Kidney (tissue), 14 donors: Measurements from ENCODE around the gene RGS3. TPM values are rescaled to one million over a fixed set of nuclear protein-coding genes. Genes with fewer than 3 reads are reported as not detected.

Experiments
- DNase-seq, 5 donors: peaks; one replicate each; pipeline ENCODE4 v3.0.0-alpha.2; 2013 to 2020
- FAIRE-seq: peaks from 2 replicates; lab custom pipeline; 2012; peaks lifted over from hg19 to GRCh38; lab: Jason Lieb, UNC
- H3K27ac ChIP-seq, 2 donors: one replicate each; pipeline ENCODE4 v1.7.0; 2013; ENCODE audit warnings: low read depth in 2 of 2, low read length in 2 of 2, inconsistent platforms in 1 of 2
- H3K27me3 ChIP-seq: one replicate; pipeline ENCODE4 v1.7.1; 2013; ENCODE audit warnings: low read length, inconsistent platforms; ENCODE audit not compliant: control insufficient read depth, insufficient read depth
- H3K36me3 ChIP-seq, 3 donors: one replicate each; pipeline versions ENCODE4 v1.7.0 to v1.7.1; 2013; ENCODE audit warnings: low read length in 3 of 3, control low read depth in 1 of 3, inconsistent platforms in 1 of 3; ENCODE audit not compliant: insufficient read depth in 3 of 3, control insufficient read depth in 2 of 3
- H3K4me1 ChIP-seq, 3 donors: one replicate each; pipeline versions ENCODE4 v1.7.0 to v1.7.1; 2013; ENCODE audit warnings: low read length in 3 of 3, inconsistent platforms in 1 of 3, low read depth in 1 of 3; ENCODE audit not compliant: control insufficient read depth in 2 of 3, insufficient read depth in 2 of 3
- H3K4me3 ChIP-seq, 3 donors: one replicate each; pipeline versions ENCODE4 v1.7.0 to v1.8.1; 2013; ENCODE audit warnings: low read length in 3 of 3, control low read depth in 1 of 3, inconsistent platforms in 1 of 3
- H3K9ac ChIP-seq, 3 donors: one replicate each; pipeline versions ENCODE4 v1.7.0 to v1.7.1; 2013; ENCODE audit warnings: low read length in 3 of 3, control low read depth in 1 of 3, inconsistent platforms in 1 of 3
- H3K9me3 ChIP-seq, 3 donors: one replicate each; pipeline versions ENCODE4 v1.7.0 to v1.7.1; 2013; ENCODE audit warnings: low read length in 3 of 3, control low read depth in 1 of 3, inconsistent platforms in 1 of 3; ENCODE audit not compliant: control insufficient read depth in 2 of 3, insufficient read depth in 1 of 3
- CTCF ChIP-seq: IDR thresholded peaks from 3 replicates; pipeline ENCODE4 v1.5.1; 2012; ENCODE audit warnings: mild to moderate bottlenecking, moderate library complexity, borderline replicate concordance; ENCODE audit not compliant: insufficient read depth; ENCODE audit errors: extremely low read depth
- intact Hi-C: fragments of 100-400 bp; cut with DNase I; formaldehyde crosslinking; loops from one replicate; pipeline ENCODE4 v1.11.1; 2022
- polyA plus RNA-seq: library from polyadenylated mRNA; stranded (reverse); fragments of 350-450 nt; fragmentation: Illumina TruSeq; extraction: RNeasy Lipid Tissue Mini Kit (QIAGEN cat#74804); gene quantifications from one replicate; pipeline ENCODE4 v1.2.3, GENCODE V29; 2014; ENCODE audit warnings: low read depth, low replicate concordance; ENCODE audit not compliant: insufficient read depth
- total RNA-seq: library from RNA; stranded (reverse); fragmentation: NEBNext Ultra II Directional; extraction: Animal tissue kit (Norgen Biotek cat#: 25700); gene quantifications from one replicate; pipeline ENCODE4 v1.2.1, GENCODE V29; 2021
- donor health status: control.
- donor health status: control.
- donor health status: control.
- donor health status: control.
- donor health status: control.
- donor health status: DM: yes; HTN: yes; CAD: no.
- donor health status: Normal renal cell carcinoma (clear cell type).

The RGS3 gene
- total and polyA plus RNA-seq, 2 donors from 2014 or later: 114 to 137 TPM

- no peak for TF ChIP-seq CTCF
- intact Hi-C loops: no loop called here
- DNase-seq: peak in 1 of 5 donors; percentile 65
- Histone ChIP-seq H3K36me3 (no peaks in the 10 kb centered on the region), H3K4me1 (peaks cover 3 to 57% (median 27%) of the 10 kb centered on the region in 3 donors), H3K4me3 (no peak overlapping the region), H3K9me3 (no peaks in the 10 kb centered on the region), H3K27ac (peak overlapping the region in 1 of 2 donors; percentile 34), H3K27me3 (no peaks in the 10 kb centered on the region), H3K9ac (no peak overlapping the region)
- FAIRE-seq: no peak
Observed at GRCh38 chr9:113577525-113578261, 114.2 kb downstream of the RGS3 start.

- FAIRE-seq: no peak
- Histone ChIP-seq H3K27me3 (no peaks in the 10 kb centered on the region), H3K9ac (no peak overlapping the region), H3K4me3 (no peak overlapping the region), H3K36me3 (no peaks in the 10 kb centered on the region), H3K4me1 (peaks cover 3 to 57% (median 27%) of the 10 kb centered on the region in 3 donors), H3K27ac (peak overlapping the region; percentile 28 to 37), H3K9me3 (no peaks in the 10 kb centered on the region)
- no peak for TF ChIP-seq CTCF
- intact Hi-C loops: no loop called here
- DNase-seq: peak in 1 of 5 donors; percentile 69
Observed at GRCh38 chr9:113578279-113578865, 114.8 kb downstream of the RGS3 start.

- peak in 1 of 5 donors; percentile 90 for DNase-seq
- H3K9ac ChIP-seq: no peak overlapping the region
- H3K36me3 ChIP-seq: no peaks in the 10 kb centered on the region
- peak overlapping the region; percentile 47 to 68 for H3K27ac ChIP-seq
- H3K27me3 ChIP-seq: no peaks in the 10 kb centered on the region
- intact Hi-C loops: no loop called here
- H3K9me3 ChIP-seq: no peaks in the 10 kb centered on the region
- no peak overlapping the region for H3K4me3 ChIP-seq
- no peak for FAIRE-seq
- H3K4me1 ChIP-seq: peaks cover 3 to 57% (median 27%) of the 10 kb centered on the region in 3 donors
- no peak for TF ChIP-seq CTCF
Observed at GRCh38 chr9:113578882-113579282, 115.4 kb downstream of the RGS3 start.
